Hepatic stellate cell (primary cell): Measurements from ENCODE around the gene ASCL1.

ENCODE experiments used
- DNase-seq: peaks from one replicate; pipeline ENCODE4 v3.0.0; 2011; ENCODE audit warnings: low spot score

ASCL1 gene

GRCh38 chr12:102977945-102978706 is 20.7 kb downstream of the ASCL1 start:
- DNase-seq, result no peak

- no peak for DNase-seq
Measured at GRCh38 chr12:102980350-102980749, 22.9 kb downstream of the ASCL1 start.

GRCh38 chr12:102990419-102990818 is 32.9 kb downstream of the ASCL1 start:
- no peak for DNase-seq

DNA sequence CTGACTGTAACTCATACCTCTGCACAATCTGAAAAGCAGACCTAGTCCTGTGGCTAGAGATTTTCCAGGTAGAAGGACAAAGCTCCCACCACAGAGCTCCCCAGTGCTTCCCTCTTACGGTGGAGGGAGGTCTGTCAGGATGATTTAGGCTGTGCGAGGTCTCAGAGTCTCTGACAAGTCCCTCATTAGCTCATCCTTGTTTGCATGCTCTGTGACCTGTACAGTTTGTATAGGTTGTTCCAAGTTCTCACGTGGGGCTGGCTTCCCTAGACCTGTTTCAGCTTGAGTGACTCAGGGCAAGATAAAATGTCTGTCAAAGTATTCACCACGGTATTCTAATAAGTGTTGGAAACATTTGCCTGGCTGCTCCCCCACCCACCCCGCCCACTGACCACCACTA is 34.8 kb downstream of the ASCL1 start:
- no peak for DNase-seq

DNA sequence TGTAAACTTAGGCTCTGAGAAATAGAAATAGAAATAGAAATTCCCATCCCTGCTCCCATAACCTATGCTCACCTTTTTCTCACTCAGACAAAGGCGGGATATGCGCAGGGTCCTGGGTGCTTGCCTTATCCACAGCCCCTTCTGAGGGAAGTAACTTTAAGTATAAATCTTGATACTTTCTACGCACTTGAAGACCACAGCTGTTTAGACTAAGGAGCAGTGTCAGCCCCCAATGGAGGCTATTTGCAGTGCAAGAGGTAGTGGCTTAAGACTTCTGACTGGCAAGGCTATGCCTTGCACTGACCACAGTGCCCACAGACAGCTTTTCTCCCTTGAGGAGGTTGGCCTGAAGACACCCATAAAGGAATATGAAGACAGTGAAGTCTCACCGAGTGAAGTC is 35.2 kb downstream of the ASCL1 start:
- no peak for DNase-seq

DNA sequence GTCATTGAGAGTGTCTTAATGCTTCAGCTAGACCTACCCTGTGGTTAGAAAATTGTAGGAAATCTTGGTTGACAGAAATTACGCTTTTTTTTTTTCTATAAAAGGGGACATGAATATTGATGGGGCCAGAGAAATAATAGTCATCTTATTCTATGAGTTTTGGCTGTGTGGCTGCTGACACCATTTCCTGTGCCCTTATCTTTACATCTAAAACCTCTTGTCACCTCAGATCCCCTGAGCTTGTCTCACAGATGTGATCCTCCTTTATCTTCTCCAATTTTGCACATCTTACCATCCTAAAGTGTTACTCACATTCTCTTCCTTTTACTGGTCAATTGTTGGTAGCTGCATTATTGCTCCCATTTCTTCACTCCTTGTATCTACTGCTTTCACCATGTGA is 36.1 kb downstream of the ASCL1 start:
- DNase-seq, result no peak

DNA sequence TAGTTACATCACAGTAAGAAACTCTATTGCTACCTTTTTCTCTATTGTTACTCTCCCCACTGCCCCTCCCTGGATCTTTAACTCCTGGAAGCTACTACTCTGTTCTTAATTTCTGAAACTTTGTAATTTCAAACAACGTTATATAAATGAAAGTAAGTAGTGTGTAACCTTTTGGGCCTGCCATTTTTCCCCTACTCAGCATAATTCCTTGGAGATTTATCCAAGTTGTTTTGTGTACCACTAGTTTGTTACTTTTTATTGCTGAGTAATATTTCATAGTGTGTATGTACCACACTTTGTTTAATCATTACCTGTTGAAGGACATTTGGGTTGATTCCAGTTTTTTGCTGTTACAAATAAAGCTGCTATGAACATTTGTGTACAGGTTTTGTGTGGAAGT is 37.9 kb downstream of the ASCL1 start:
- no peak for DNase-seq
